CD4-positive, alpha-beta memory T cell (primary cell): Measurements from ENCODE around the gene SMIM22. TPM values are rescaled to one million over a fixed set of nuclear protein-coding genes. Genes with fewer than 3 reads are reported as not detected.
A peak's percentile ranks its signal among the peaks of the same experiment; 100 is the strongest.

Source experiments
- CTCF ChIA-PET: fragments of 350-600 bp; sonication (Branson Sonifier 250); formaldehyde crosslinking; loops from one replicate; lab custom pipeline; 2021; ENCODE audit warnings: inconsistent platforms; ENCODE audit not compliant: partially characterized antibody; lab: Charles Lee
- POLR2A ChIA-PET: fragments of 350-600 bp; sonication (Branson Sonifier 250); formaldehyde crosslinking; loops from one replicate; lab custom pipeline; 2021; ENCODE audit not compliant: partially characterized antibody; lab: Charles Lee
- DNase-seq, 5 donors: peaks; one replicate each; pipeline versions ENCODE4 v3.0.0 to v3.0.0-alpha.2; 2020 to 2022; ENCODE audit warnings: mixed read lengths in 1 of 5
- H3K27ac ChIP-seq: one replicate; pipeline ENCODE4 v1.7.0; 2013; ENCODE audit warnings: low read depth, low read length
- H3K27me3 ChIP-seq: 2 replicates; pipeline ENCODE4 v1.7.0; 2013; ENCODE audit warnings: mild to moderate bottlenecking, low read length, moderate library complexity; ENCODE audit not compliant: insufficient read depth
- H3K36me3 ChIP-seq: 2 replicates; pipeline ENCODE4 v1.7.0; 2013; ENCODE audit warnings: mild to moderate bottlenecking, low read length, moderate library complexity; ENCODE audit not compliant: insufficient read depth
- H3K4me1 ChIP-seq: 2 replicates; pipeline ENCODE4 v1.7.0; 2013; ENCODE audit warnings: mild to moderate bottlenecking, low read length, moderate library complexity; ENCODE audit not compliant: insufficient read depth
- H3K4me3 ChIP-seq, 2 donors: one replicate each; pipeline ENCODE4 v1.7.0; 2013; ENCODE audit warnings: low read length in 2 of 2, mild to moderate bottlenecking in 1 of 2
- H3K9me3 ChIP-seq, 2 donors: one replicate each; pipeline ENCODE4 v1.7.0; 2013; ENCODE audit warnings: low read length in 2 of 2, control low read depth in 1 of 2; ENCODE audit not compliant: control insufficient read depth in 1 of 2
- H3K27ac Mint-ChIP-seq, 7 donors: one replicate each; pipeline ENCODE4 v1.8.0; 2020 to 2021; ENCODE audit warnings: mixed read lengths in 7 of 7, mild to moderate bottlenecking in 6 of 7, inconsistent platforms in 3 of 7, moderate library complexity in 3 of 7
- H3K27me3 Mint-ChIP-seq, 2 donors: one replicate each; pipeline ENCODE4 v1.8.0; 2020 to 2021; ENCODE audit warnings: mixed read lengths in 2 of 2
- H3K36me3 Mint-ChIP-seq, 2 donors: one replicate each; pipeline ENCODE4 v1.8.0; 2020 to 2021; ENCODE audit warnings: mixed read lengths in 2 of 2, inconsistent platforms in 1 of 2, mild to moderate bottlenecking in 1 of 2
- H3K4me1 Mint-ChIP-seq, 4 donors: one replicate each; pipeline ENCODE4 v1.8.0; 2020 to 2021; ENCODE audit warnings: mixed read lengths in 4 of 4, mild to moderate bottlenecking in 1 of 4
- H3K4me3 Mint-ChIP-seq, 8 donors: one replicate each; pipeline ENCODE4 v1.8.0; 2020 to 2021; ENCODE audit warnings: mixed read lengths in 8 of 8, mild to moderate bottlenecking in 7 of 8, moderate library complexity in 6 of 8, inconsistent platforms in 3 of 8
- H3K9me3 Mint-ChIP-seq, 8 donors: one replicate each; pipeline ENCODE4 v1.8.0; 2020 to 2021; ENCODE audit warnings: mixed read lengths in 8 of 8, mild to moderate bottlenecking in 5 of 8, inconsistent platforms in 3 of 8, moderate library complexity in 1 of 8
- intact Hi-C: fragments of 100-400 bp; cut with micrococcal nuclease; formaldehyde crosslinking; loops from one replicate; pipeline ENCODE4 v1.15.1; 2023
- polyA plus RNA-seq, 2 donors: library from polyadenylated mRNA; unstranded; fragments of 300-500 nt; fragmentation: Illumina TruSeq; gene quantifications; one replicate each; pipeline ENCODE4 v1.2.3, GENCODE V29; 2021
- total RNA-seq, 2 experiments: library from RNA; stranded (reverse); gene quantifications; one replicate each; pipeline ENCODE4 v1.2.3, GENCODE V29; 2021

The SMIM22 gene
- total and polyA plus RNA-seq, 4 experiments from 2014 or later, result not detected

GRCh38 chr16:4769306-4769638 lies 25.9 kb upstream of the SMIM22 start:
- Histone ChIP-seq H3K4me3 (peak overlapping the region in 1 of 2 donors; percentile 85), H3K27ac (peak overlapping the region; percentile 59), H3K9me3 (no peaks in the 10 kb centered on the region), H3K36me3 (no peaks in the 10 kb centered on the region), H3K4me1 (peaks cover 32% of the 10 kb centered on the region), H3K27me3 (no peaks in the 10 kb centered on the region)
- Mint-ChIP-seq H3K9me3 (peaks cover 0 to 2% (median 0%) of the 10 kb centered on the region in 8 donors), H3K36me3 (peaks cover 0 to 13% of the 10 kb centered on the region in 2 donors), H3K4me3 (peak overlapping the region; percentile 56 to 94 (median 92)), H3K27me3 (no peaks in the 10 kb centered on the region), H3K4me1 (peaks cover 17 to 46% (median 32%) of the 10 kb centered on the region in 4 donors), H3K27ac (peak overlapping the region; percentile 67 to 98 (median 96))
- CTCF ChIA-PET, result no interaction called here
- intact Hi-C loops, result no loop called here
- POLR2A ChIA-PET, result interaction anchor here (0.6 to 5.0 kb wide), 11 partner anchors 8 to 496 kb away, joined by 3 to 72 read pairs (median 6); partner anchors contain the start of genes ANKS3, CORO7, DNAAF8 and NUDT16L1
- DNase-seq, result no peak

GRCh38 chr16:4771646-4772045 lies 23.5 kb upstream of the SMIM22 start:
- no peaks in the 10 kb centered on the region for H3K27me3 Mint-ChIP-seq
- H3K4me3 Mint-ChIP-seq, result no peak overlapping the region
- intact Hi-C loops, result no loop called here
- CTCF ChIA-PET, result no interaction called here
- H3K9me3 Mint-ChIP-seq, result peaks cover 0 to 2% (median 0%) of the 10 kb centered on the region in 8 donors
- no peak for DNase-seq
- Histone ChIP-seq H3K9me3 (no peaks in the 10 kb centered on the region), H3K36me3 (no peaks in the 10 kb centered on the region), H3K4me1 (peaks cover 17% of the 10 kb centered on the region), H3K27me3 (no peaks in the 10 kb centered on the region), H3K4me3 (no peak overlapping the region), H3K27ac (no peak overlapping the region)
- peaks cover 10 to 31% (median 19%) of the 10 kb centered on the region in 4 donors for H3K4me1 Mint-ChIP-seq
- H3K27ac Mint-ChIP-seq, result peak overlapping the region in 1 of 7 donors; percentile 21
- POLR2A ChIA-PET, result no interaction called here
- peaks cover 0 to 3% of the 10 kb centered on the region in 2 donors for H3K36me3 Mint-ChIP-seq

GRCh38 chr16:4772351-4772750 lies 22.8 kb upstream of the SMIM22 start:
- Mint-ChIP-seq H3K36me3 (peaks cover 0 to 3% of the 10 kb centered on the region in 2 donors), H3K27ac (no peak overlapping the region), H3K27me3 (no peaks in the 10 kb centered on the region), H3K9me3 (peaks cover 0 to 2% (median 0%) of the 10 kb centered on the region in 8 donors), H3K4me3 (no peak overlapping the region), H3K4me1 (peaks cover 9 to 26% (median 16%) of the 10 kb centered on the region in 4 donors)
- Histone ChIP-seq H3K4me3 (no peak overlapping the region), H3K27ac (no peak overlapping the region), H3K4me1 (peaks cover 15% of the 10 kb centered on the region), H3K27me3 (no peaks in the 10 kb centered on the region), H3K36me3 (no peaks in the 10 kb centered on the region), H3K9me3 (no peaks in the 10 kb centered on the region)
- intact Hi-C loops, result no loop called here
- ChIA-PET CTCF (no interaction called here), POLR2A (interaction anchor here (0.6 kb wide), 1 partner anchor 33 kb away, joined by 3 read pairs; no protein-coding TSS in a partner anchor)
- DNase-seq, result no peak

GRCh38 chr16:4775005-4775404 lies 20.2 kb upstream of the SMIM22 start:
- no peaks in the 10 kb centered on the region for H3K9me3 ChIP-seq
- ChIA-PET POLR2A (no interaction called here), CTCF (no interaction called here)
- DNase-seq, result no peak
- H3K4me1 Mint-ChIP-seq, result peaks cover 0 to 1% (median 0%) of the 10 kb centered on the region in 4 donors
- H3K27me3 ChIP-seq, result no peaks in the 10 kb centered on the region
- H3K4me3 Mint-ChIP-seq, result no peak overlapping the region
- intact Hi-C loops, result no loop called here
- H3K9me3 Mint-ChIP-seq, result no peaks in the 10 kb centered on the region
- no peak overlapping the region for H3K4me3 ChIP-seq
- no peaks in the 10 kb centered on the region for H3K27me3 Mint-ChIP-seq
- H3K27ac Mint-ChIP-seq, result no peak overlapping the region
- H3K4me1 ChIP-seq, result no peaks in the 10 kb centered on the region
- no peaks in the 10 kb centered on the region for H3K36me3 ChIP-seq
- no peak overlapping the region for H3K27ac ChIP-seq
- H3K36me3 Mint-ChIP-seq, result no peaks in the 10 kb centered on the region

- Mint-ChIP-seq H3K27ac (peak overlapping the region in 2 of 7 donors; percentile 81 to 82), H3K4me3 (no peak overlapping the region), H3K4me1 (peaks cover 0 to 1% (median 0%) of the 10 kb centered on the region in 4 donors), H3K36me3 (no peaks in the 10 kb centered on the region), H3K9me3 (no peaks in the 10 kb centered on the region), H3K27me3 (no peaks in the 10 kb centered on the region)
- Histone ChIP-seq H3K9me3 (no peaks in the 10 kb centered on the region), H3K27me3 (no peaks in the 10 kb centered on the region), H3K4me1 (no peaks in the 10 kb centered on the region), H3K36me3 (no peaks in the 10 kb centered on the region), H3K4me3 (no peak overlapping the region), H3K27ac (no peak overlapping the region)
- ChIA-PET CTCF (no interaction called here), POLR2A (no interaction called here)
- intact Hi-C loops, result no loop called here
- DNase-seq, result no peak
These were observed 18.9 kb upstream of the SMIM22 start for GRCh38 chr16:4776141-4776705.

GRCh38 chr16:4777339-4778049 lies 17.7 kb upstream of the SMIM22 start:
- Histone ChIP-seq H3K9me3 (no peaks in the 10 kb centered on the region), H3K36me3 (no peaks in the 10 kb centered on the region), H3K4me3 (no peak overlapping the region), H3K4me1 (no peaks in the 10 kb centered on the region), H3K27ac (no peak overlapping the region), H3K27me3 (no peaks in the 10 kb centered on the region)
- CTCF ChIA-PET, result no interaction called here
- no peaks in the 10 kb centered on the region for H3K36me3 Mint-ChIP-seq
- no peak for DNase-seq
- POLR2A ChIA-PET, result interaction anchor here (2.1 kb wide), 1 partner anchor 9 kb away, joined by 7 read pairs; no protein-coding TSS in a partner anchor
- no peak overlapping the region for H3K27ac Mint-ChIP-seq
- H3K4me1 Mint-ChIP-seq, result peaks cover 0 to 1% (median 0%) of the 10 kb centered on the region in 4 donors
- H3K4me3 Mint-ChIP-seq, result no peak overlapping the region
- no peaks in the 10 kb centered on the region for H3K9me3 Mint-ChIP-seq
- intact Hi-C loops, result no loop called here
- no peaks in the 10 kb centered on the region for H3K27me3 Mint-ChIP-seq

GRCh38 chr16:4778050-4778392 lies 17.1 kb upstream of the SMIM22 start:
- H3K27ac ChIP-seq, result no peak overlapping the region
- H3K36me3 Mint-ChIP-seq, result no peaks in the 10 kb centered on the region
- ChIA-PET POLR2A (interaction anchor here (2.1 kb wide), 1 partner anchor 9 kb away, joined by 7 read pairs; no protein-coding TSS in a partner anchor), CTCF (no interaction called here)
- no peaks in the 10 kb centered on the region for H3K36me3 ChIP-seq
- H3K27ac Mint-ChIP-seq, result no peak overlapping the region
- H3K9me3 ChIP-seq, result no peaks in the 10 kb centered on the region
- H3K4me3 Mint-ChIP-seq, result no peak overlapping the region
- H3K9me3 Mint-ChIP-seq, result no peaks in the 10 kb centered on the region
- intact Hi-C loops, result no loop called here
- H3K27me3 Mint-ChIP-seq, result no peaks in the 10 kb centered on the region
- peaks cover 0 to 1% (median 0%) of the 10 kb centered on the region in 4 donors for H3K4me1 Mint-ChIP-seq
- DNase-seq, result no peak
- H3K4me3 ChIP-seq, result no peak overlapping the region
- no peaks in the 10 kb centered on the region for H3K4me1 ChIP-seq
- H3K27me3 ChIP-seq, result no peaks in the 10 kb centered on the region
